ENCODE data around the gene ERO1B.
"Not testable (repeated sequence)": the region's sequence is repeated elsewhere in the genome, so short reads cannot be mapped to it uniquely, and the experiment has no call there.

Gene ERO1B

DNA sequence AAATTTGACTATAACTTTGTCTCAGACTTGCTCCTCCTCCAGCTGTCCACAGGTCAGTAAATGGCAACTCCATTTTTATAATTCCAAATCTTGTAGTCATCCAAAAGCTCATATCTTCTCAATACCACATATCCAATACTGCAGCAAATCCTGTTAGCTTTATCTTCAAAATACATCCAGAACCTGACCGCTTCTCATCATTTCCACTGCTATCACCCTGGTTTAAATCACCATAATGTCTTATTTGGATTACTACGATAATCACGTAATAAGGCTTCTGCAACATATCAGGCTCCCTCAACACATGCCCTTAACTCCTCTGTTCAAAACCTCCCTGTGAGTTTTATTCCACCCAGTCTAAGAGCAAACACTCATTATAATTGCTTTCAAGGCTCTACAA lies 34.5 kb downstream of the ERO1B start:
- no peak for FAIRE-seq

DNA sequence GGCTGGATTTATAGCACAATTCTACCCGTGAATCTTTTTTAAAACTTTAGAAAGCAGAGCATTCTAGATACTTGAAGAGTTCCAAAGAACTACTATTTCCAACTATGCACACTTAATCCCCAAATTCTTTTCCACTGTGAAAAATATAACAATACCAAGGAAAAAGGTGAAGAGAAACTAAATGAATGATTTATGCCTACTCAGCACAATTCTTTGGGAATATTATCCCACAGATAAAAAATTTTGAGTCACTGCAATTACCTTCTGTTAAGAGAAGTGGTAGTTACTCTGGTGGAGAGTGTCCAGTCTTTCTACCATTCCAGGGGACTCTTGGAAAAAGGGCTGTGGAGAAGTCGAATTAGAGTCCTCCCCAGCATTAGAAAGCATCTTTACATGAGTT lies 39.2 kb downstream of the ERO1B start:
- no peak for FAIRE-seq

DNA sequence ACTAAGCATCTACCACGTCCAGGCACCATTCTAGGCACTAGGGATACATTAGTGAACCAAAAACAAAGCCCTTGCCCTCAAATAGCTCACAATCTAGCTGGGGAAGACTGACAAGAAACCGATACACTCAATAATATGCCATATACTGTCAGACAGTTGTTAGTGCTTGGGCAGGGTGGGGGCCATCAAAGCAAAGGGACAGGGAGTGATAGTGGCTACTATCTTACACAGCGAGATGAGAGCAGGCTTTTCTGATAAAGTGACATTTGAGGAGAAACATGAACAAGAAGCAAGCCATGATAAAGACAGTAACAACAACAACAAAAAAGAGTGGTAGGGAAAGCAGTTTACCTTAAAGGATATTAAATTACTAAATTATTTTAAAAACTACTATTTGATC lies 41.1 kb downstream of the ERO1B start:
- no peak for FAIRE-seq

DNA sequence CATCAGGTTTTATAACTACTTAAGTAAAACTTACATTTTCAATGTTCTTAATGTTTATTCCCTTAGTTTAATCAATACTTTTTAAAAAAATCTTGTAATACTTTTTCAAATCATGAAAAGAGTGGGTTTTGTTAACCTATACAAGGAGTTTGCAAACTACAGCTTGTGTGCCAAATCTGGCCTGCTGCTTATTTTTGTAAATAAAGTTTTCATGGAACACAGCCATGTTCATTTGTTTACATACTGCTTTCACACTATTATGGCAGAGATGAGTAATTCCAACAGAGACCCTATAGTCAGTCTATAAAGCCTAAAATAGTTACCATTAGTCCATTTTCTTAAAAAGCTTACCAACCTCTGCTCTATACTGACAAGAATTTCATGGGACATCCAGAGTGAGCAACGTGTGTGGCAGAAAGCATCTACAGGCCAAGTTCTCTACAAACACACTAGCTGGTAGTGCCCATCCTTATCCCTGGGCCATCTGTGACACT lies 42.6 kb downstream of the ERO1B start:
- FAIRE-seq: no peak

DNA sequence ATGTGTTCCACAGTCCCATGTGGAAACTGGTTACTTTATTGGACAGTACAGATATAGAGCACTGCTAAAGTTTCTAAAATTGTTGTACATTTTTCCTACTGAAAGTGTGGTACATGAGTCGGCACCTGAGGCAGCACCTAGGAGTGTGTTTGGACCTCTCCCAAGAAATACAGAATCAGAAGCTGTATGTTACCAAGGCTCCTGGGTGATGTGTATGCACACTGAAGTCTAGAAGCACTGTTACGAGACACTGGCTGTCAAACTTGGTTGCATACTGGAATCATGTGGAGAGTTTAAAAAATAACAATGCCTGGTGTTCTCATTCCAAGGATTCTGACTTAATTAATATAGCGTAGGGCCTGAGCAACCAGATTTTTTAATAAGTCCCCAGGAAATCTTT lies 46.6 kb downstream of the ERO1B start:
- FAIRE-seq: no peak

DNA sequence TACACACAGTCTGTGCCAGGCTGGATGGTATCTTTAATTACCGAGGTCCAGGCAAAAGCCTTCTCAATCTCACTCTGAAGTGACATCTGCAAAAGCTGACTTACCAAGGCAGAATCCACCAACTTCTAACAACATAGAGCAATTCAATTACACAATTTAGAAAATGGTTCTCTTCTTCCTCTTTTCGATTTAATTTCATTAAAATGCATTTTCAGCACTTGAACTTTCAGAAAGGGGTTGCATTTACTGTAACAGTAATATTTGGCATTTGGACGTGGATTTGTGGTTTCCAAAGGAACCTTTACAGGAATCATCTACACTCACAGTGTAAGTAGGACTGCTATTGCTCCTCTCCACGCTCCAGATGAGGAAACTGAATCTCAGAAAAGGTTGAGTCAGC lies 53.3 kb downstream of the ERO1B start:
- no peak for FAIRE-seq

DNA sequence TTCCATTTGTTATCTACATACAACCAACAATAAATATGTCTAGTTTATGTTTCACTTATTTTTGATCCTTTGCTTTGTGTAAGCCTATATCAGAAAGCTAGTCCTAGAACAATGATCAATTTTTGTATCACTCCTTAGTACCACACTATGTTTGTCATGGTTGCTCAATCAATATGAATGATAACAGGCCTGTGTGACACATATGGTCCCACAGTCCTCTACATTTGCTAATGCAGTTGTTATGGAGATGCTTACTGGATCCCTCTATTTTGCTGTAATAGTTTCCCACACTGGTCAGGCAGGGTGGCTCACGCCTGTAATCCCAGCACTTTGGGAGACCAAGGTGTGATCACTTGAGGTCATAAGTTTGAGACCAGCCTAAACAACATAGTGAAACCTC lies 59.1 kb downstream of the ERO1B start:
- FAIRE-seq: no peak

DNA sequence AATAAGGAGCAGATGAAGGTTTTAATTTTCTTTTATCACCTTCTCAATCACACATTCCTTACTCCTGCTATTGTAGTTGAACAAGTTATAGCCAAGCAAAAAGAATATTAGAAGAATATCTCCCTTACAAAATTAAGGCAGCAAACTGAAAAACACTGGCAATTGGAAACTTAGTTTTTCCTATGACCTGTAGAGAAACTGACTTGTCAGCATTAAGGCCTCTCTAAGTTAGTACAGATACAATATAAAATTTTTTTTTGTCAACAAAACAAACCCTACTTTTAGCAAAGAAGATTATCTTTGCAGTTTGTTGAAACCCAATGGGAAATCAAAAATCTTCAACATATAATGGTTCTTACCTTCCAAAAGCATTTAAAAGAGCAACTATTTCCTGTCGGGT lies 61.3 kb downstream of the ERO1B start:
- FAIRE-seq: no peak

DNA sequence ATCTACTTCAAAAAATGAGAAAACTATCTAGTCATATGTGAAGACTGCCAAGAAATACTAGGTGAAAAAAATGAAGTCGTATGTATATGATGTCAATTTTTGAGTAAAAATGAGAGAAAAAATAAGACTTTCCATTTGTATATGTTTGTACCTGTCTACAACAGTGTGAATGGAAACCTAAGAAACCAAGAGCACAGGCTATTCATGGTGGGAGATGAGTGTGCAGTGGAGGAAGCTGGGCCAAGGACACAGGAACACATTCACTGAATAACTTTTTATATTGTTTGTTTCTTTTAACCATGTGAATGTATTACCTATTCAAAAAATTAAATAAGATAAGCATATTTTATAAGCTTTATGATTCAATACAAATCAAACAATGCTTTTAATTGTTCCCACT lies 67.0 kb downstream of the ERO1B start:
- no peak for FAIRE-seq

DNA sequence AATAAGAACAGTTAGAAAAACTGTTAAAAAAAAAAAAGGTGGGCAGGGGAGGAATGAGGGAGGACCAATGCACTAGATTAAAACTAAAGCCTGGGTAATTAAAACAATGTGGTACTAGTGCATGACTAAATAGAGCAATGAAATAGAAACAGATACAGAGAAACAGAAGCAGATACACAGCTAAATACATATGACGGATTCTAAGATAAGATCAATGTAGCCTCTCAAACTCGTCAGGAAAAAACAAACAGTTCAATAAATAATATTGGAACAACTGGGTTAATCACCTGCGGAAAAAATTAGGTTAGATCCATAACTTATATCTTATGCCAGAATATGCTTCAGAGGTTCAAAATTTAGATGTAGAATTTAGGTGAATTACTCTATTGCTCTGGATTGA lies 68.2 kb downstream of the ERO1B start:
- no peak for FAIRE-seq

DNA sequence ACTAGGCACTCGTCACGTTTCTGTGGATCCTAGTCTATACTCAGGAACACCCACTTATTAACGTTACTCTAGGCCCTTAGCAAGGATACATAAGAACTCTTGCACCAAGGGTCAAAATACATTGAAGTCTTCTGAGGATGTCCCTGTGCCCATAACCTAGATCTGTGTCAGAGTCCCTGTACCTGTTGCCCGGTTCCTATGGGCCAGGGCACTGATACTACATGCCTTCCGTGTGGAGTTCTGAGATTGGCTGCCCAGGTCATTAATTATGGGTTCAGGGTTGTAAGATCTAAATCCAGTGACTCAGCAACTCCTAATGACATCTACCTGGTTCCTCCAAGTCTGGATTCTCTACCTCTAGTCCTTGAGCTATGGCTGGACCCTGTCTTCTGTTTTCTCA lies 69.9 kb downstream of the ERO1B start:
- no peak for FAIRE-seq

DNA sequence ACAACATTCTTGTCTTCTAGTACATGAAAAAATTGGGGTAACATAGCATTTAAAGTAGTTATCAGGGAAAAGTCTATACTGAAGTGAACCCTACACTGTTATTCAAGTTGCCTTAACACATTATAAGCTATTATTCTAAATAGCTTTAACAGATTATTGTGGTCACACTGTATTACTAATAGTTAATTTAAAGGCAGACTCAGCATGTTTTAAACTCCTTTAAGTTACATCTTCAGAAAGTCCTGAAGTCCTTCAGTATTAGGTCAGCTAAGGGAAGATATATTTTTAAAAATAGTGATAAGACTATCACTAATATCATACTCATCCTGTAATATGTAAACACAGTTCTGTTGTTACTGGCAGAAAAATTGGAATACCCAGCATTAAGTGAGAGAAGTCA lies 72.0 kb downstream of the ERO1B start:
- no peak for FAIRE-seq

DNA sequence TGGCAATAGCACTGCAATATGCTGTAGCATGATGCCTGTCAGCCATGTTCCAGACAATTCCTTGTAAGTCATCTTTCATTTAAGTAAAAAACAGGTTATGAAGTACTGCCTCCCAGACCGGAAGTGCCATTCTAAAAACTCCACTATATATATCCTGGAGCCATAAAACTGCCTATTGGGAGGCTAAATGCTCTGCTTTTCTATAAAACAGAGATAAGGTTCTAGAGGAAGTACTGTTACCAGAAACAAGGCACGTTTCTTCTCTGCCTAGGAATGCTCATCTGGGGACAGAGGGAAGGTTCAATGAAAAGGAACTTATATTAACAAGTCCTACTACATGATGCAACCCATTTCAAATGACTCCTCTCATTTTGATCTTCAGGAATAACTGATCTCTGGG lies 72.6 kb downstream of the ERO1B start:
- FAIRE-seq: no peak

DNA sequence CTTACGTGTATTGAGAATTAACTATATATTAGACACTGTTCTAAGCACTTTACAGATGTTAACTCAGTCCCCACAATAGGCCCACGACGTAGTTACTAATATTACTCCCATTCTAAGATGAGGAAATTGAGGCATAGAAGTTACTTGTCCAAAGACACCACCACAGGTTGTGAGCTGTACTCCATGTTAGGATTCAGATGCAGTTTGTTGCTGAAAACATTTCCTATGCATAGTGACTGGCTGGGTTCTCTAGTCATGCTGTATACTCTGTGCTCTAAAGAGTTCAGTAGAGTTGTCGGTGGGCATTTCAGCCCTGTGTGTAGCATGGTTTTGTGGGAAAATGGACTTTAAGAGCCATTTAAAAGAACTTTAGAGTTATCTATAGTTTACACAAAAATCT lies 74.2 kb downstream of the ERO1B start:
- FAIRE-seq: no peak

DNA sequence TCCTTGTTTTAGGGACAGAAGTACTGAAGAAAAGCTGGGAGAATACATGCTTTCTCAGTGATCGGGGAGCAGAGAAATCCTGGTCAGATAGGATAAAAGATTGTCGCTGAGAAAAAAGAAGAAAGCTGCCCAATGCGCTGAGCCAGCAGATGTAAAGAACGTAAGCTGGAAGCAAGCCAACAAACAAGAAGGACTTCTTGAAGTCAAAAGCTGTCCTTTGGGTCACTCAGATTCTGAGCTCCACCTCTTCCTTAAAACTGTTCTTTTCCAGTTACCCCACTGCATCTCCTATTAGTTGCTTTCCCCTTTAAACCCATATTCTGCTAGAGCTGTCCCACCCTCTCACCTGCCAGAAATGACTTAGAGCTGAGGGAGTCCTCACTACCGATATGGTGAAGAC lies 74.6 kb downstream of the ERO1B start:
- FAIRE-seq: no peak

DNA sequence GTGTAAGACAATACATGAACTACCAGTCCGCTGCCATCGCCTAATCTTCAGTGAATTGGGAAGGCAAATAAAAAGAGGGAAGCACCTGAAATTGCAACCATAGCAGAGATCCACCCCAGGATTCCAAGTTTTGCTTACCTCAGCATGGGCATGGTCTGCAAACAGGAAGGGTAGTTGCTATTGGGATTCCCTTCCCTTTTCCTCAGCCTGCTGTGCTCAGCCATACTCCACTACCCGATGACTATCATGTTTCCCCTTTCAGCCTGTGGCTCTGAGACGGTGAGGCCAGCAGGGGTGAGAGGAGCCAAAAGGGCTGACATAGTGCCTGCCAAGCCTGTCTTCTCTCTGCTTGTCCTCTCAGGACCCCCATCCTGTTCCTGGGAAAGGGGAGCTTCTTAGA lies 75.2 kb downstream of the ERO1B start:
- FAIRE-seq: no peak

DNA sequence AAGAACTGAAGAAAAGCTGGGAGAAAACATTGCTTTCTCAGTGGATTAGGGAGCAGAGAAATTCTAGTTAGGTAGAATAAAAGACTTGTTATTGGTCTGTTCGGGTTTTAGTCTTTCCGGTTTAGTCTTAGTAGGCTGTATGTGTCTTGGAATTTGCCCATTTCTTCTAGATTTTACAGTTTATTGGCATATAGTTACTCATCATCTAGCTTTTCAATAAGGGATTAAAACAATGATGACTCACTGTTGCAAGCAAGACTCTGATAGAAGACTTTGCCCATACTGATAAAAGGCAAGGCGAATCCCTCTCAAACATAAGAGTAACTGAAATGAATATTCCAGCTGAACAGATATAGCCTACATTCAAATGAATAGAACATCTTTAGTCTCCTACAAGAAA lies 77.1 kb downstream of the ERO1B start:
- no peak for FAIRE-seq

DNA sequence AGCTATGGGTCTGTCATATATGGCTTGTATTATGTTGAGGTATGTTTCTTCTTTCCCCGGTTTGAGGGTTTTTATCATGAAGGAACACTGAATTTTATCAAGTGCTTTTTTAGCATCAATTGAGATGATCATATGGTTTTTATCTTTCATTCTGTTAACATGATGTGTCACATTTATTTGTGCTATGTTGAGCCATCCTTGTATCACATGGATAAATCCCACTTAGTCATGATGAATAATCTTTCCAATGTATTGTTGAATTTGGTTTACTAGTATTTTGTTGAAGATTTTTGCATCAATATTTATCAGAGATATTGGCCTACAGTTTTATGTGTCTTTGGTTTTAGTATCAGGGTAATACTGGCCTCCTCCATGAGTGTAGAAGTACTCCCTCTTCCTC lies 77.7 kb downstream of the ERO1B start:
- FAIRE-seq: no peak

DNA sequence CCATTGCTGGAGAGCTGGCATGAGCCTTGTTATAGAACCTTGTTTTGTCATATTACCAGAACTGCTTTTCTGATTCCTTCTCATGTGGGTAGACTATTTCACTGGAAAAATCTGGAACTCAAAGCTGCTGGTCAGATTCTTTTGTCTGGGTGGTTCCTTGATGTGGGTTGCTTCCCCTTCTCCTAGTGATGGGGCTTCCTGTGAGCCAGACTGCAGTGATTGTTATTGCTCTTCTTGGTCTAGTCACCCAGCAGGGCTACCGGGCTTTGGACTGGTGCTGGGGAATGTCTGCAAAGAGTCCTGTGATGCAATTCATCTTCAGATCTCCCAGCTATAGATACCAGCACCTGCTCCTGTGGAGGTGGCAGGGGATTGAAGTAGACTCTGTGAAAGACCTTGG lies 80.0 kb downstream of the ERO1B start:
- no peak for FAIRE-seq

DNA sequence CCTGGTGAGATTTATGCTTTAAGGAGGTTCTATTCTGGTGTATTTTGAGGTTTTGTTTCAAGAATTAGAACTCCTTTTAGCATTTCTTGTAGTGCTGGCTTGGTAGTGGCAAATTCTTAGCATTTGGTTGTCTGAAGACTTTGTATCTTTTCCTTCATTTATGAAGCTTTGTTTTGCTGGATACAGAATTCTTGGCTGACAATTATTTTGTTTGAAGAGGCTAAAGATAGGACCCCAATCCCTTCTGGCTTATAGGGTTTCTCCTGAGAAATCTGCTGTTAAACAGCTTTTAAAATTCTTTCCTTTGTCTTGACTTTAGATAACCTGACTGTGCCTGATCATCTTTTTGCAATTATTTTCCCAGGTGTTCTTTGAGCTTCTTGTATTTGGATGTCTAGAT lies 80.8 kb downstream of the ERO1B start:
- FAIRE-seq: no peak

DNA sequence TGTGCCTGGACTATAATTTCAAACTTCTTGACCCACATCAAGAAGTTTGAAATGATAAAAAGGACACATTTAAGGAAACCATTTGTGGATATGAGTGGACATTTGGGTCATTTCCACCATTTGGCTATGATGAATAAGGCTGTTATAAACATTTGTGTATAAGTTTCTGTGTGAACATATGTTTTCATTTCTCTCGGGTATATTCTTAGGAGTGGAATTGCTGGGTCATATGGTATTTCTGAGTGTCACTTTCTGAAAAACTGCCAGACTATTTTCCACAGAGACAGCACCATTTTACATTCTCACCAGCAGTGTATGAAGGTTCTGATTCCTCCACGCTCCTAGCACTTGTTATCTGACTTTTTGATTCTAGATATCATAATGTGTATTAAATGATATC lies 88.6 kb downstream of the ERO1B start:
- no peak for FAIRE-seq

DNA sequence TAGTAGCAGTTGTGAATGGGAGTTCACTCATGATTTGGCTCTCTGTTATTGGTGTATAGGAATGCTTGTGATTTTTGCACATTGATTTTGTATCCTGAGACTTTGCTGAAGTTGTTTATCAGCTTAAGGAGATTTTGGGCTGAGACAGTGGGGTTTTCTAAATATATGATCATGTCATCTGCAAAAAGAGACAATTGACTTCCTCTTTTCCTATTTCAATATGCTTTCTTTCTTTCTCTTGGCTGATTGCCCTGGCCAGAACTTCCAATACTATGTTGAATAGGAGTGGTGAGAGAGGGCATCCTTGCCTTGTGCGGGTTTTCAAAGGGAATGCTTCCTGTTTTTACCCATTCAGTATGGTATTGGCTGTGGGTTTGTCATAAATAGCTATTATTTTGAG lies 93.7 kb downstream of the ERO1B start:
- not testable (repeated sequence) for FAIRE-seq

DNA sequence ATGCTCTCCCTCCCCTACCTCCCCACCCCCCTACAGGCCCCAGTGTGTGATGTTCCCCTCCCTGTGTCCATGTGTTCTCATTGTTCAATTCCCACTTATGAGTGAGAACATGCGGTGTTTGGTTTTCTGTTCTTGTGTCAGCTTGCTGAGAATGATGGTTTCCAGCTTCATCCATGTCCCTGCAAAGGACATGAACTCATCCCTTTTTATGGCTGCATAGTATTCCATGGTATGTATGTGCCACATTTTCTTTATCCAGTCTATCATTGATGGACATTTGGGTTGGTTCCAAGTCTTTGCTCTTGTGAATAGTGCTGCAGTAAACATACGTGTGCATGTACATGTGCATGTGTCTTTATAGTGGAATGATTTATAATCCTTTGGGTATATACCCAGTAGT lies 95.3 kb downstream of the ERO1B start:
- not testable (repeated sequence) for FAIRE-seq

DNA sequence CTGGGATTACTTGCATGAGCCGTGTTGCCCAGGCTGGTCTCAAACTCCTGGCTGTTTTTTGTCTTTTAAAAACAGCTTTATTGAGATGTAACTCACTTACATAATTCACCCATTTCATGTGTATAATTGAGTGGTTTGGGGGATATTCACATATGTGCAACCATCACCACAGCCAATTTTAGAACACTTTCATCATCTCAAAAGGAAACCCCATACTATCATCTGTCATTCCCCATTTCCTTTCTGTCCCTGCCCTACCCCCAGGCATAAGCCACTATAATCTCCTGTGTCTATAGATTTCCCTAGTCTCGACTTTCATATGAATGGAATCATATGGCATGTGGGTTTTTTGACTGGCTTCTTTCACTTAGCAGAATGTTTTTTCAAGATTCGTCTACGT lies 96.1 kb downstream of the ERO1B start:
- no peak for FAIRE-seq

DNA sequence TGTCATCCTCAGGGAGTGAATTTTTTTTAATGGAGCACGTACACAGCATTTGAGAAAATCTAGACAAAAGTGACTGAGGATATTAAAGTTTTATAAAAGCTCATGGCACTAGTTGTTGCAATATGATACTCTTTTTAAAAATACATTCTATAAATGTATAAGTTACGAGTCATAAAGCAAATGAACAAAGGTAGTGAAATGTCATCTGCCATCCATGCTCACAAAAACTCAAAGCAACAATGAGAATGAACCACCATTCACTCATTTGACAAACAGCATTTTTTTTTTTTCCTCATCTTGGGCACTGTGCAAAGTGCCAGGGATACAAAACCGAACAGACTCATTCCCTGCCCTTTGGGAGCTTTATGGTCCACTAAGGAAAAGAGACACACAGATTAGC lies 100.7 kb downstream of the ERO1B start:
- no peak for FAIRE-seq

DNA sequence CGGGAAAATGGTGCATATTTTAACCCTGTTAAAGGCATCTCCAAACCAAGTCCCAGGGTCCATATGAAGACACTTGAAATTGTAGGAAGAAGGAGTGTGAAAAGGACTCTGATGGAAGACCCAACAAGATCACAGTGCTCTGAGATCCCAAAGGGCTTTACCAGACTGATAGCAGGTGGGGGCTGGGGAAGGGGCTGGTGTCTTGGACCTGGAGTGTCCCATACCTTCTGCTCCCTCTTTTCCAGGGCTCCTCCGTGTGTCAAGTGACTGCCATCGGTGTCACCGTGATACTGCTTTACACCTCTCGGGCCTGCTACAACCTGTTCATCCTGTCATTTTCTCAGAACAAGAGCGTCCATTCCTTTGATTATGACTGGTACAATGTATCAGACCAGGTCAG lies 102.1 kb downstream of the ERO1B start:
- no peak for FAIRE-seq

Data from G401.6 (cell line).